Tibial nerve (tissue), 4 donors: ENCODE results near the gene KDM5B.
"Not testable (repeated sequence)": the region's sequence is repeated elsewhere in the genome, so short reads cannot be mapped to it uniquely, and the experiment has no call there.

Source experiments
- EP300 ChIP-seq, 2 donors: sonication (generic); formaldehyde crosslinking; IDR thresholded peaks; one replicate each; pipeline ENCODE4 v1.6.1; 2017; ENCODE audit warnings: antibody characterized with exemption in 2 of 2, mild to moderate bottlenecking in 1 of 2
- POLR2A ChIP-seq, 2 donors: fragments of 450-650 bp; IDR thresholded peaks; one replicate each; pipeline ENCODE4 v1.6.1; 2017; ENCODE audit warnings: antibody characterized with exemption in 2 of 2, mild to moderate bottlenecking in 2 of 2, moderate library complexity in 2 of 2
- TF ChIP-seq, protein P1 (sequence below), 5 experiments: fragments of 200-600 bp in 3 of 5; fragments of 450-650 bp in 2 of 5; sonication (generic) in 3 of 5; IDR thresholded peaks; one replicate each; pipeline ENCODE4 v1.5.1; 2016 to 2019; ENCODE audit warnings: antibody characterized with exemption in 5 of 5, mild to moderate bottlenecking in 3 of 5, moderate library complexity in 2 of 5

DNA sequence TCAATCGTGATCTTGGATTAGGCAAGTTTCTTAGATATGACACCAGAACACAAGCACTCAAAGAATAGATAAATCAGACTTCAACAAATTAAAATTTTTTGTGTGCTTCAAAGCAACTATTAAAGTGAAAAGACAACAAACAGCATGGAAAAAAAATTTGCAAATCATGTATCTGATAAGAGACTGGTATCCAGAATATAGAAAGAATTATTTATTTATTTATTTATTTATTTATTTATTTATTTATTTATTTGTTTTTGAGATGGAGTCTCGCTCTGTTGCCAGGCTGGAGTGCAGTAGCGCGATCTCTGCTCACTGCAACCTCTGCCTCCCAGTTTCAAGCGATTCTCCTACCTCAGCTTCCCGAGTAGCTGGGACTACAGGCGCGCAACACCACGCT lies 21.0 kb upstream of the KDM5B start:
- TF ChIP-seq, protein P1, sequence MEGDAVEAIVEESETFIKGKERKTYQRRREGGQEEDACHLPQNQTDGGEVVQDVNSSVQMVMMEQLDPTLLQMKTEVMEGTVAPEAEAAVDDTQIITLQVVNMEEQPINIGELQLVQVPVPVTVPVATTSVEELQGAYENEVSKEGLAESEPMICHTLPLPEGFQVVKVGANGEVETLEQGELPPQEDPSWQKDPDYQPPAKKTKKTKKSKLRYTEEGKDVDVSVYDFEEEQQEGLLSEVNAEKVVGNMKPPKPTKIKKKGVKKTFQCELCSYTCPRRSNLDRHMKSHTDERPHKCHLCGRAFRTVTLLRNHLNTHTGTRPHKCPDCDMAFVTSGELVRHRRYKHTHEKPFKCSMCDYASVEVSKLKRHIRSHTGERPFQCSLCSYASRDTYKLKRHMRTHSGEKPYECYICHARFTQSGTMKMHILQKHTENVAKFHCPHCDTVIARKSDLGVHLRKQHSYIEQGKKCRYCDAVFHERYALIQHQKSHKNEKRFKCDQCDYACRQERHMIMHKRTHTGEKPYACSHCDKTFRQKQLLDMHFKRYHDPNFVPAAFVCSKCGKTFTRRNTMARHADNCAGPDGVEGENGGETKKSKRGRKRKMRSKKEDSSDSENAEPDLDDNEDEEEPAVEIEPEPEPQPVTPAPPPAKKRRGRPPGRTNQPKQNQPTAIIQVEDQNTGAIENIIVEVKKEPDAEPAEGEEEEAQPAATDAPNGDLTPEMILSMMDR (IDR thresholded peaks at IDR 0.05) = not testable (repeated sequence)
- not testable (repeated sequence) for TF ChIP-seq POLR2A, EP300 (IDR thresholded peaks at IDR 0.05)
